Effector memory CD4-positive, alpha-beta T cell (primary cell): Measurements from ENCODE around the gene MSLN.
"Not testable (repeated sequence)": the region's sequence is repeated elsewhere in the genome, so short reads cannot be mapped to it uniquely, and the experiment has no call there.

Experiments used
- DNase-seq, 3 donors: peaks; one replicate each; pipeline ENCODE4 v3.0.0-alpha.2; 2020
- H3K27ac ChIP-seq: 2 replicates; pipeline ENCODE4 v1.7.0; 2013; ENCODE audit warnings: mild to moderate bottlenecking, low read length, moderate library complexity; ENCODE audit not compliant: insufficient read depth, poor library complexity, severe bottlenecking
- H3K27me3 ChIP-seq: replicated peaks from 2 replicates; pipeline ENCODE4 v1.7.0; 2013; ENCODE audit warnings: mild to moderate bottlenecking, low read length; ENCODE audit not compliant: insufficient read depth, control insufficient read depth, poor library complexity, severe bottlenecking
- H3K36me3 ChIP-seq: 2 replicates; pipeline ENCODE4 v1.7.0; 2013; ENCODE audit warnings: mild to moderate bottlenecking, low read length, moderate library complexity; ENCODE audit not compliant: control insufficient read depth, insufficient read depth
- H3K4me1 ChIP-seq: 2 replicates; pipeline ENCODE4 v1.7.0; 2013; ENCODE audit warnings: low read length, mild to moderate bottlenecking; ENCODE audit not compliant: control insufficient read depth, insufficient read depth, poor library complexity, severe bottlenecking
- H3K4me3 ChIP-seq: 2 replicates; pipeline ENCODE4 v1.7.0; 2013; ENCODE audit warnings: low read length, low read depth, mild to moderate bottlenecking; ENCODE audit not compliant: insufficient read depth, poor library complexity, severe bottlenecking
- H3K9me3 ChIP-seq: 2 replicates; pipeline ENCODE4 v1.7.0; 2013; ENCODE audit warnings: mild to moderate bottlenecking, low read length, moderate library complexity; ENCODE audit not compliant: control insufficient read depth

The MSLN gene

DNA sequence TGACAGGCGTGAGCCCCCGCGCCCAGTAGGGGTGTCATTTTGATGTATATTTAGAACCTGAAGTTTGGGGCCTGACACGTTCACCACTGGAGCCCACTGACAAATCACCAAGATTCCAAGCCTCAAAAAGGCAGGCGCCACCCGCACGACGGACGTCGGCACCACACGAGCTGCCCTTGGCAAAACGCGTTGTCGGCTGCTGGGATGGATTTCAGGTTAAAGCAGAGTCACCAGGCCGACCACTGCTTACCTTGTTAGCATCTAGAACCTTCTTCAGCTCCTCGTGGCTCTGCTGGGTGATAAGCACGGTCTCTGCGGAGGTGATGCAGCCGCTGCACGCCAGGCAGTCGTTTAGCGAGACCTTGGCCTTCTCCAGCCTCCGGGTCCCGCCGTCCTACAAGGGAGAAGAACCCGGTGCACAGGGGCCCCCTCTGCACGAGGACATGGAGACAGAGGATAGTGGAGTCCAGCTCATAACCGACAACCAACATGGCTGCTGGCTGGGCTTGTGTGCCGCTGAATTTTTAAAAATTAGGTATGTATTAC, 23.5 kb upstream of the MSLN start:
- DNase-seq, result no peak
- Histone ChIP-seq H3K9me3 (no peaks in the 10 kb centered on the region), H3K36me3 (peaks cover 44% of the 10 kb centered on the region), H3K27me3 (no peaks in the 10 kb centered on the region), H3K4me3 (no peak overlapping the region), H3K27ac (no peak overlapping the region), H3K4me1 (peaks cover 14% of the 10 kb centered on the region)

GRCh38 chr16:739560-740458, 20.7 kb upstream of the MSLN start:
- peak overlapping the region; percentile 94 for H3K4me3 ChIP-seq

DNA sequence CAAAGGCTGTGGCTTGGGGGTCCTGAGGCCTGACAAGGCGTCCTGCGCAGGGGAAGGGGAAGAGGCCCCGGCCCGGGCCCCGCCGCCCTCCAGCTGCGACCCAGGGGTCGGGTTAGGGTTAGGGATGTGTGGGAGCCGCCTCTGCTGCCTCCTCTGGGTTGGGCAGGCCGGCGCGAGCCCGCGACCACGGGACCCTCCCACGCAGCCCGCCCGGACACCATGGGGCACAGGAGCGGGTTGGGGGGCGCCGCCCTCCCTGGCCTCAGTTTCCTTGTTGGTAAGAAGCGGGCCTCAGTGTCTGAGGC, 20.1 kb upstream of the MSLN start:
- H3K9me3 ChIP-seq, result no peaks in the 10 kb centered on the region
- H3K27me3 ChIP-seq, result no peaks in the 10 kb centered on the region
- peaks cover 22% of the 10 kb centered on the region for H3K36me3 ChIP-seq
- DNase-seq, result no peak
- peak overlapping the region; percentile 83 for H3K27ac ChIP-seq
- H3K4me3 ChIP-seq, result peak overlapping the region; percentile 94
- peaks cover 14% of the 10 kb centered on the region for H3K4me1 ChIP-seq

More at GRCh38 chr16:739560-740458, 20.7 kb upstream of the MSLN start:
- Histone ChIP-seq H3K27ac (peak overlapping the region; percentile 83), H3K9me3 (no peaks in the 10 kb centered on the region), H3K27me3 (no peaks in the 10 kb centered on the region), H3K4me1 (peaks cover 14% of the 10 kb centered on the region), H3K36me3 (peaks cover 24% of the 10 kb centered on the region)
- DNase-seq, result no peak

DNA sequence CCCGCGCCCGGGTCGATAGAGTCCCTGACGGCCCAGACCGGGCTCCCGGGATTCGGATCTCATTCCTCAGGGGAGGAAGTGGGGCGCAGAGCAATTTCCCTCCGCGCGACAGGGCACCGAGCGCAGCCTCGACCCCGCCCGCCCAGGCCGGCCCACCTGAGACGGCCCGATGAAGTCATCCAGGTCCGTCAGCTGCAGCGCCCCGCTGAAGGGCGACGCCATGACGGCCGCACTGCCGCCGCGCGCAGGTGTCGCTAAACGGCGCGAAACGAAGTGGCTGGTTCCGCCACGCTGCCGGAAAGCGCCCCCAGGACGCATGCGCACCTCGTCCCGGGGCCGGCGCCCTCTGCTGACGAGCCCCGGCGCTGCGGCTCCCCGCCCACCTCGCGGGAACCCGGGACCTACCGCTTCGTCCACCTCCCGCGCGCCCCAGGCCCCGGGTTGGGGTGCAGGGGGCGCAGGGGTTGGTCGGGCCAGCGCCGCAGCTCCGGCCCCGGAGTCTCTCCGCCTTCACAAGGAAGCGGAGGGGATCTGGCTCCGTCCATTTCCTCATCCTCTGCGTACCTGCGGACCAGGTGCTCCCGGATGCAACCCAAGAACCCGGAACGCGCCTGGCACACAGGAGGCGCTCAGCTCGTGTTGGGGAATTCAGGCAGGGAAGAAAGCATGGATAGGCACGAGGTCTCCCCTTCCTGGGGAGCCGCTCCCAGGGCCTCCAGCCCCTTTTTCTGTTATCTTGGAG, 19.6 kb upstream of the MSLN start, which contains the start of gene CIAO3:
Gene CIAO3, minus strand, starts transcription at position 234 of the 742 bp plus-strand sequence. Its CDS starts 12 bp downstream, at position 222.
- Histone ChIP-seq H3K4me3 (peak within 1 kb of the TSS; percentile 94), H3K9me3 (no peaks in the 10 kb centered on the region), H3K27me3 (no peaks in the 10 kb centered on the region), H3K27ac (peak within 1 kb of the TSS; percentile 83), H3K36me3 (peaks cover 17% of the 10 kb centered on the region), H3K4me1 (peaks cover 14% of the 10 kb centered on the region)
- DNase-seq, result peak; percentile 82 to 92 (median 88)

GRCh38 chr16:741986-742629, 18.4 kb upstream of the MSLN start:
- H3K4me3 ChIP-seq, result no peak overlapping the region
- DNase-seq, result no peak

DNA sequence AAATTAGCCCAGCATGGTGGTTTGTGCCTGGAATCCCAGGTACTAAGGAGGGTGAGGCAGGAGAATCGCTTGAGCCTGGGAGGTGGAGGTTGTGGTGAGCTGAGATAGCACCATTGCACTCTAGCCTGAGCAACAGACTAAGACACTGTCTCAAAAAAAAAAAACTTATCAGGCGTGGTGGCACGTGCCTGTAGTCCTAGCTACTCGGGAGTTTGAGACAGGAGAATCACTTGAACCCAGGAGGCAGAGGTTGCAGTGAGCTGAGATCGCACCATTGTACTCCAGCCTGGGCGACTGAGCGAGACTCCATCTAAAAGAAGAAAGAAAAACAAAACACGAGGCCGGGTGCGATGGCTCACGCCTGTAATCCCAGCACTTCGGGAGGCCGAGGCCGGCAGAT, 17.6 kb upstream of the MSLN start:
- H3K27me3 ChIP-seq, DNase-seq, H3K27ac ChIP-seq, H3K9me3 ChIP-seq, H3K36me3 ChIP-seq, H3K4me3 ChIP-seq: not testable (repeated sequence)
- peaks cover 14% of the 10 kb centered on the region for H3K4me1 ChIP-seq

More at GRCh38 chr16:741986-742629, 18.4 kb upstream of the MSLN start:
- Histone ChIP-seq H3K4me1 (peaks cover 14% of the 10 kb centered on the region), H3K36me3 (peaks cover 5% of the 10 kb centered on the region), H3K27ac (no peak overlapping the region), H3K27me3 (no peaks in the 10 kb centered on the region), H3K9me3 (no peaks in the 10 kb centered on the region)

- DNase-seq, result no peak
- Histone ChIP-seq H3K27ac (no peak overlapping the region), H3K4me1 (peaks cover 14% of the 10 kb centered on the region), H3K4me3 (no peak overlapping the region), H3K27me3 (no peaks in the 10 kb centered on the region), H3K9me3 (no peaks in the 10 kb centered on the region), H3K36me3 (no peaks in the 10 kb centered on the region)
Measured at GRCh38 chr16:743794-744500, 16.6 kb upstream of the MSLN start.

DNA sequence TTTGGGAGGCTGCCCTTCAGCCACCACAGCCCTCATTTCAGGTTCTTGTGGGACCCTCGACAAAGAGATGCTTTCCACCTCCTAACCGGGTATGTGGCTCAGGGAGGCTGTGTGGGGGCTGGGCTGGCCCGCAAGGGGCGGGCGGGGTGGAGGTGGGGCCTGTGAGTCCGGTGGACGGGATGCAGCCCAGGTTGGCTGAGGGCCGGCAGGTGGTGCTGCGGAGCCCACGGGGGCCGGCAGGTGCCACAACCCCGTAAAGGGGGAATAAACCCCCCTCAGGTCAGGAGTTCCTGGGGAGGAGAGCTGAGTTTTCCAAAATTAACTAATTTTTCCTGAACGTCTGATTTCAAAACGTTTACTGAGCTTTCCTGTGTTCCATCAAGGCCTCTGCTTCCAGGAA, 14.8 kb upstream of the MSLN start:
- no peaks in the 10 kb centered on the region for H3K36me3 ChIP-seq
- H3K4me1 ChIP-seq, result no peaks in the 10 kb centered on the region
- no peak overlapping the region for H3K27ac ChIP-seq
- no peaks in the 10 kb centered on the region for H3K9me3 ChIP-seq
- H3K4me3 ChIP-seq, result no peak overlapping the region
- no peaks in the 10 kb centered on the region for H3K27me3 ChIP-seq
- no peak for DNase-seq

GRCh38 chr16:746637-747036, 13.9 kb upstream of the MSLN start:
- H3K9me3 ChIP-seq, result no peaks in the 10 kb centered on the region
- no peaks in the 10 kb centered on the region for H3K27me3 ChIP-seq
- DNase-seq, result no peak
- no peak overlapping the region for H3K27ac ChIP-seq
- no peaks in the 10 kb centered on the region for H3K4me1 ChIP-seq
- H3K36me3 ChIP-seq, result no peaks in the 10 kb centered on the region
- no peak overlapping the region for H3K4me3 ChIP-seq
